Measurements from ENCODE around the gene FBXO3.

GRCh38 chr11:33712436-33712835 is 61.9 kb downstream of the FBXO3 start:
- no peak for TF ChIP-seq CTCF (IDR thresholded peaks at IDR 0.05)
- no peak for TF ChIP-seq POLR2A (IDR thresholded peaks at IDR 0.05)
